HG03575 (cell line): ENCODE measurements around the gene NUMB.

ENCODE experiments used
- ATAC-seq: cut with Tn5 transposase; IDR thresholded peaks from one replicate; pipeline ENCODE4 v1.9.1; 2021; ENCODE audit not compliant: unreplicated experiment, insufficient number of reproducible peaks, low FRiP score; ENCODE audit errors: extremely low read depth

NUMB gene

DNA sequence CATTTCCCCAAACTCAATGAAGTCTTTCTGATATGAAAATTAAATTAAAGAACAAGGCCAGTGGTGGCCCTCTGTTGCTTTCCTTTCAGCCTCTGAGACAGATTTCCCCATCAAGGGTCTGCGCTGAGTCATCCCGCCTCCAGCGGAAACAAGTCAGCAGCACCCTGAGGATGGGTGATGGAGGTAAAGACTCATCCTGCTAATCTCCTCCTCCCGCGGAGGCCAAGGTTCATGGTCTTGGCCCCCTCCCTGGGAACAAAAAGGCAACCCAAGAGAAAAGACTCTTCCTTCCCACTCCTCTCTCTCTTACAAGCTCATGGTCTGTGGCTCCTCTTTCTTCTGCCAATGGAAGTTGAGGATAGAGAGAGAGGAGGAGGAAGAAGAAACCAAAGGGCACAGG is 9.0 kb upstream of the NUMB start:
- no peak for ATAC-seq

DNA sequence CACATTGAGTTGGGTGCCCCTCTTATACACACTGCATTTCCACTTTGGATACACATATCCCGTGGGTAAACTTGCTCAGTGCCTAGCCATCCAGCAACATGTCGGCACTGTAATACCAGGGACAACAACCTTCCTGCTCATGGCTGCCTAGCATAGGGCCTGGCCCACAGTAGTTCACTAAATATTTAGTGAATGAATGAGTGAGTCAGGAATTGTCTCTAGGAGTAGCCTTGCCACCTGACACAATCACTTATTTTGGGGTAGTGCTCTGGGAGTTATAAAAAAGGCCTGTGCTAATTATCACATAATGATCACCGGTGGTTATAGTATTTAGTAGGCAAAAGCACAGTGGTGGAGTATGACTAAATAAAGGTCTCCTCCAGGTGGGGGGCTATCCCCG is 8.5 kb upstream of the NUMB start:
- ATAC-seq = no peak

DNA sequence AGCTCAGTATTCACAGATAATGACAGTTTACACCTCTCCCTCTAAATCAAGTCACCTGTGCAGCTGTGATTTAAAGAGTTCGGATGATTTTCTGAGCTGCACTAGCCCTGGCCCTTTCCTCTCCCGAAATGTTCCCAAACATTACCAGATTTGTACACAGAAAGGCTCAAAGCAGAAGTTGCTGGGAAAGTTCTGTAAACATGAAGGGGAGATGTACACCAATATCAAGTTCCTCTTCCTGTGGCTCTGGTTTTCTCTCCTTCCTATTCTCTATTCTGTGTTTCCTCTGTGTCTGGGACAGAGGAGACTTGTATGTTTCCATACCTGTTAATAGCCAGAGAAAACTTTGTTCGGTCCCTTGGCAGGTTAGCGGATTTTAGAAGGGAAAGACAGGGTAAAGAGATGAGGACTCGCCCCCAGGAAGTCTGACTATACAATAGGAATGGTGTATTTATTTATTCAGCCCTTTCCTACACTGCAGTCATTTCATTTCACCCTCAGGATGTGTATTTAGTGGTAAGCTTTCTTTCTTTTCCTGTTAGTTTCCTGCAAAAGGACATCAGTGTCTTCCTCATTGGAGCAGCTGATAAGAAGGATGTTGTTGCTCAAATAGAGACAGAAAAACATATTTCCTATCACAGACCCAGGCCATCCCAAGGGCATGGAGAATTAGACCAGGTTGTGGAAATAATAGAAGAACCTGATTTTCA is 7.6 kb upstream of the NUMB start:
- ATAC-seq = no peak

DNA sequence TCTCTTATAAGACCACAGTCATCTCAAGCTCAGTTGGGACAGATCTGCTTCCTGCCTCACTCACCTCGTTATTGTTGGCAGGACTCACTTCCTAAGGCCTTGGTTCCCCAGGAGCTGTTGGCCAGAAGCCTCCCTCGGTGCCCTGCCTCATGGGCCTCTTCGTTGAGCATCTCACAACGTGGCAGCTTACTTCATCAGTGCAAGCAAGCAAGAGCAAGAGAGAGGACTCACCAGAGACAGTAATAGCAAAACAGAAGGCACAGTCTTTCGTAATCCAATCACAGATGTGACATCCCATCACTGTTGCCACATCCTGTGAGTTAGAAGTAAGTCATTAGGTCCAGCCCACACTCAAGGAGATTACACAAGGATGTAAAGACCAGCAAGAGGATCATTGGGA is 5.1 kb upstream of the NUMB start:
- no peak for ATAC-seq

DNA sequence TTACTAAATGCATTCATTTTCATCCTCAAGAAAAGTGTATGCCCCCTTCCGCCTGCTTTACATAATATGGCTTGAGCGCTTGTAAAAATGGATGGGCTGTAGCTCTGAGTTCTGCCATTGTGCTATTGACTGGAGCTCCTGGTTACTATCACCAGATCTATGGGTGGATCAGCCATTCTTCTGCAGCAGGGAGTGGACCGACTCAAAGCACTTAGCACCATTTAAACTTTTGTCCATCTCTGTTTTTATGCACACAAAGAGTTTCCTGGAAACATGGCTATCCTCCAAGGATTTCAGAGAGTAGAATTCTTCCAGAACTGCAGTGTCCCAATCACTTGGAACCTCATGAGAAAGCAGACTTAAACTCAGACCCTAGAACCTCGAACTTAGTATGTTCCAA is 4.5 kb upstream of the NUMB start:
- ATAC-seq = no peak

DNA sequence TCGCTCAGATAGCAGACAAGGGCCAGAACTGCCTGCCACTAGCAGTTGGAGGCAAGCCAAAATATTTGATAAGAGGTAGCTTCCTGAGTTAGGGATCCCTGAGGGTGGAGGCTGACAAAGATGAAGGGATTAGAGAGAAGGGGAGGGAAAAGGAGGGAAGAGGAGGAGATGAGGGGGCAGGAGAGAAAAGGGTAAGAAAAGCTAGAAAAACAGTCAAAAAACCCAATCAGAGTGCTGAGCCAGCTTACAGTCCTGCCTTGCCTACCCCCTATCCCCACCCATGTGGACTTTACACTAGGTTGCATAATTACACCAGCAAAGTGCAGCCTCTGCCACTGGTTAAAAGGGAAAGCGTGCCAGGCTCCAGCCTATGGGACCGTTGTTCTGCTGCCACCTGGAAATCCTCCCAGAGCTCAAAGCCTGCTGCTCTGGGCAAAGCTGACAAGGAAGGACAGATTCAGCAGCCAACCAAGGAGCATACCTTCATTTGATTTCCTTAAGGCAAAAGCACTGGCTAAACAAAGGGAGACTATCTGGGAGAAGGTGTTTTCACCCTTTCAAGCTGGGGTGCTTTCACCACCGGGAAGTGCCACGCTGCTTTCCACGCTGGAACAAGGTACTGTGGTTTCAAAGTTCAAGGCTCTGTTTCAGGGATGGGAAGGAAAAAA is 3.8 kb upstream of the NUMB start:
- no peak for ATAC-seq

DNA sequence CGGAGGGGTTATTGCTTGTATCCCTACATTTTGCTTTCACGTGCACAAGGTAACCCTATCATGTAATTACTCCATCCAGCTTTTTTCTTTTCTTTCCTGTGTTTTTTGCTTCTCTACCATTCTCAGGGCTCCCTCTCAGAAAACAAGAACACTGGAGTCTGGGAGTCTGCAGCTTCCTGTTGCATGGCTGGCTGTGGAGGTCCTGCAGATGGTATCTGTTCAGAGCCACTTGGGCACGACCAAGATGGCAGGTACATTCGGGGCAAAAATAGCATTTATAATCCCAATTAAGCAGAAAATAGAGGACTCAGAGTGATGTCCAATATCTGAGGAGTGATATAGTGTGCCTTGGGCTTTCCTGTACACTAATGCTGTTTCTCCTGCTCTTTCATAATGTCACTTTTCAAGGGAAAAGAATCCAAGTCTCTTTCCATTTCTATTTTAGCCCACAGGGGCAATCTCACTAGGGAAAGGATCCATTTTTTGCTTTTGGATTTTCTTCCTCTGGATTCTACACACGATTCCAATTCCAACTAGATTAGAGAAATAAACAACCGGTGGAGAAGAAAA is 3.2 kb upstream of the NUMB start:
- no peak for ATAC-seq

DNA sequence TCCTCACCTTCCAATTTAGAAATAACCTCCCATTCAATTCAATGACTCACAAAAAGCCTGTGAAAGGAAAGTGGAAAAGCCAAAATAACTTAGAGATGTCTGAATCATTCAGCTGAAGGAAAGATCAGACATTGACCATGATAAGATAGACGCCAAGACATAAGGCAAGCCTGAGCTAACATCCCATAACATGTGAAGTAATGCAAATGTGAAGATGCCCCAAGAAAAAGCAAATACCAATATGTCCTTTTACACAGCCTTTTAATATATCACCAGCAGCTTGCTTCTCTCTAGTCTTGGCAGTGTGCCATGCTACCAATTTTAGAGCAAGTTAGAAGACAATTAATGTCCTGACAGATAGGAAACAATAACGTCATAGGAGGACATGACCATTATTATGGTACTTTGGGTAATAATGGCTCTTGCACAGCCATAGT is 2.4 kb upstream of the NUMB start:
- no peak for ATAC-seq

DNA sequence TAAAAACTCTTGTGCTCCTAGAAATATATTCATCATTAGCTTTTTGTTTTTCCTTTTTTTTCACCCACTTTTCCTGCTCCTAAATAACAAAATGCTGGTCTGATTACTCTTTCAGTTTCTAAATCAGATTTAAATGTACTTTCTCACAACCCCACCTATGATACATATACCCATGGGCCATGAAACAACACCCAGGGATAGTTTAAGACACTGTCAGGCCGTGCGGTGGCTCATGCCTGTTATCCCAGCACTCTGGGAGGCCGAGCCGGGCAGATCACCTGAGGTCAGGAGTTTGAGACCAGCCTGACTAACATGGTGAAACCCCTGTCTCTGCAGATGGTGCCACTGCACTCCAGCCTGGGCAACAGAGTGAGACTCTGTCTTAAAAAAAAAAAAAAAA is 1.6 kb upstream of the NUMB start:
- no peak for ATAC-seq

DNA sequence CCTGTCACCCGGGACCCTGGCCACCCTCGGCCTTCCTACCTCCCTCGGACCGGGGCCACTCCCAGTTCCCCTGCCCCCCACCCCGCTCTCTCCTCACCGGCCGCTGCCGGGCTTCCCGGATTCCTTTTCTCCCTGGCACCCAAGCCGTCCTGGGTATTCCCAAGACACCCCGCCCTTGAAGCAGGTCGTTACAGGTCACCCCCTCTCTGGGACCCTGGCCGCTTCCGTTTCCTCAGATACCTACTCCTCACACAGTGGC is 493 bp downstream of the NUMB start:
- no peak for ATAC-seq

DNA sequence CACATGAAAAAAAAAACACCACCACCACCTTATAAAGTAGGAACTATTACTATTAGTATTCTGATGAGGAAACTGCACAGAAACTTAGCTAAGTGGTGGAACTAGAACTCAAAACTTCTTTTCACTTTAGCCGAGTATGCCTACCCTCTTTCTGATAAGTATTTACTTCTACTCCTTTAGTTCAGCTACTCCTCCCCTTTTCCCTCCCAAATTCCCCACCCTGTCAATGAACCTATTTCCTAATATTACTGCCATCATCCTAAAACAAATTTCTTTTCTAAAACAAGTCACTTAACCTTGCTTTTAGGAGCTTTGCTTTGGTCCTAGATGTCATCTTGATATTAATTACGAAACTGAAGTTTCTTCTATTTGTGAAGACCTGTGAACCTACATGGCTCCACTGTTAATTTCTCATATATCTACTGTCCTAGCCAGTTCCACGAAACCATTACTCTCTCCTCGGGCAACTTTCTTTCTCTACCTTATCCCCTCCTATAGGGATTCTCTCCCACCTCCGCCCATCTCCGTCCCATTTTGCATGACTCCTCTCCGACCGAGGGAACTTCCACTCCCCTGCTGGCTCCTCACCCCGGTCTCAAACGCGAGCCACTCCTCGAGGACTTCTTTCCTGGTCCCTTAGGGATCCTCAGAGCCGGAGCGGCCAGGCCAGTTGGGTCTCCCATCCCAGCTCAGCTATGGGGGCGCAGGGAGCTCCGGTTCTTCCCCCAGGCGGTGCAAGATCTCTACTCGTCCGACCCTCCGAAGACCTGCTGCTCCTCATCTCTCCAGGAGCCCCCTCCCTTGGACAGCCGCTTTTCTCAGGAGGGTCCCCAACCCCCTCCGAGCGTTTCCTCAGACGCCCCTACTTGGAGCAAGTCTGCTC is 1.1 kb downstream of the NUMB start:
- ATAC-seq = no peak

DNA sequence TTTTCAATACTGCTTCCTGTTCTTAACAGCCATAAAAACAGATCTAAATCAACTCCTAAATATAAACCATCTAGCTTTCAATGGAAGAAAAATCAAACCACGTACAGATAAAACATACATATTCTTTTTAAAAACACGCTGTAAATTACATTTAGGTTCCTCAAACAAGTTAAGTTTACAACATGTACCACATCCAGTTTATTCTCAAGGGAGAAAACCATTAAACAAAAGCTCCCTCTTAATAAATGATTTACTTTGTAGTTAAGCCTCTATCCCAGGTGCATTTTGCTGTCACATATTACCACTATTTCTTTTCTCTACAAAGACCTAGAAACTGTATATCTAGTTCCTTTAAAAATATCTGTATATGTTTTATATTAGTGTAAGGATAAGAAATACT is 3.1 kb downstream of the NUMB start:
- ATAC-seq = no peak

DNA sequence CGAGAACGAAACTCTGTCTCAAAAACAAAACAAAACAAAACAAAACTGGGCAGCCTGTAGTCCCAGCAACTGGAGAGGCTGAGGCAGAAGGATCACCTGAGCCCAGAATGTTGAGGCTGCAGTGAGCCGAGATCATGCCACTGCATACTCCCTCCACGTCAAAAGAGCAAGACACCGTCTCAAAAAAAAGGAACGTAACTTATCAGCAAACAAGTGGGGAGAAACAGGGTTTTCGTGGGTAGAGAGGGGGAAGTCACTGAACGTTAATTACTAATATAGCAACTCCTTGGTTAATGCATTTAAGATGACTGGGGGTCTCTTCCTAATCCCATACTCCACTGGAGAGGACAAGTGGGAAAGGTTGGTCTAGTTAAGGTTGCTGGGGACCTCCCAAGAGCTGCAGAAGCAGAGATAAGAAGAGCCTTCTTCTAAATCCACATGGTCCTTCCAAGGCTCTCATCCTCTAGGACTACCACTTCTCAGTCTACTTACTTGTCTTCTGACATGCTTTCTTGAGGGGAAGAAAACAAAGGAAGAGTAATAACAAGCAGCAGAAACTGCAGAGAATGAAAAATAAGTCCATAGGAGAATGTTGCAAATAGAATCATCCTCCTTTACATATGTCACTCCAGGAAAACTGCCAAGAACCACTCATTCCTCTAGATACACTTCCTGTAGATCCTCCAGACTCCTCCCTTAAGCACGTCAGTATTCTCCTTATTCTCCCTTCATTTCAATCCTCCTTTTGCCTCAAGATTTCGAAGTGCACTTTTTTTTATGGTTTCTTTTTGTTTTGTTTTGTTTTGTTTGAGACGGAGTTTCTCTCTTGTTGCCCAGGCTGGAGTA is 5.8 kb downstream of the NUMB start:
- no peak for ATAC-seq

DNA sequence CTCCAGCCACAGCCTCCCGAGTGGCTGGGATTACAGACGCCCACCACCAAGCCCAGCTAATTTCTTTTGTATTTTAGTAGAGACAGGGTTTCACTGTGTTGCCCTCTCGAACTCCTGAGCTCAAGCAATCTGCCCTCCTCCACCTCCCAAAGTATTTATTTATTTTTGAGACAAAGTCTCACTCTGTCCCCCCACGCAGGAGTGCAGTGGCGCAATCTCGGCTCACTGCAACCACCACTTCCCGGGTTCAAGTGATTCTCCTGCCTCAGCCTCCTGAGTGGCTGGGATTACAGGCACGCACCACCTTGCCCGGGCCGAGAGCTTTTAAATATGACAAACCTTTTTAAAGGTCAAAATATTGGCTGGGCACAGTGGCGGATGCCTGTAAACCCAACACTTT is 14.6 kb downstream of the NUMB start:
- ATAC-seq = no peak

DNA sequence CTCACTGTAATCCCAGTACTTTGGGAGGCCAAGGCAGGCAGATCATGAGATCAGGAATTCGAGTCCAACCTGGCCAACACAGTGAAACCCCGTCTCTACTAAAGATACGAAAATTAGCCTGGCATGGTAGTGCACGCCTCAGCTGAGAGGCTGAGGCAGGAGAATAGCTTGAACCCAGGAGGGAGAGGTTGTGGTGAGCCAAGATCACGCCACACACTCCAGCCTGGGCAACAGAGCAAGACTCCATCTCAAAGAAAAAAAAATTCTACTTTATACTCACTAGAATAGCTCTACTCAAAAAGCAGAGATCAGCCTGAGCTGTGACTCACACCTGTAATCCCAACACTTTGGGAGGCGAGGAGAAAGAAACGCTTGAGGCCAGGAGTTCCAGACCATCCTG is 17.1 kb downstream of the NUMB start:
- ATAC-seq = no peak

DNA sequence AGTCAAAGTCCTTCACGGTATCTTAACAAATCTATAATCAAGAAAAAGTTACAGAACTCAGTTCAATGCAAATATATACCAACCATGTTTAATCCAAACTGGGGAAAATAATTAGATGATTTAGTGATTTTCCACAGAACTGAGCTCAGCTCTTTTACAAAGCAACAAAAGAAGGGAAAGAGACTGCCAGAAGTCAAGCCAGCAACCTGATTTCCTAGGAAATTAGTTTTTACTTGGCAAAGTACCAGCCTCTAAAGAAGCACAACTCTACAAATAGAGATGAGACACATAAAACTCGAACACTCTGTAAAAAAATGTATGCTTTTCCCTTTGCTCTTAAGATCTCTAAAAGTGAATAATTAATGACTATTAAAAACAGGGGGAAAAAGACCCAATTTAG is 19.4 kb downstream of the NUMB start:
- no peak for ATAC-seq

DNA sequence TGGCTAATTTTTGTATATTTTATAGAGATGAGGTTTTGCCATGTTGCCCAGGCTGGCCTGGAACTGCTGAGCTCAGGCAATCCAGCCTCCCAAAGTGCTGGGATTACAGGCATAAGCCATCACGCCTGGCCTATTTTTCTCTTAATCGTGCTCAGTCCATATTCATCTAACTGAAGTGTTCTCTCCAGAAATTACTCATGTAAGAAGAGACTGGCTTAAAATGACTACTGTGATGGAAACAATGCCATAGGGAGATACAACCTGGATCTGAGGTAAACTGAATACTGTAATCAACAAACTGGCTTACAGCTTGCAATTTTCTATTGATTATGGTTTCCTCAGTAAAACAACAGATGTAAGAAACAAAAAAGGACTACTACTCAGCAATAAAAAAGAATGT is 21.1 kb downstream of the NUMB start:
- no peak for ATAC-seq

DNA sequence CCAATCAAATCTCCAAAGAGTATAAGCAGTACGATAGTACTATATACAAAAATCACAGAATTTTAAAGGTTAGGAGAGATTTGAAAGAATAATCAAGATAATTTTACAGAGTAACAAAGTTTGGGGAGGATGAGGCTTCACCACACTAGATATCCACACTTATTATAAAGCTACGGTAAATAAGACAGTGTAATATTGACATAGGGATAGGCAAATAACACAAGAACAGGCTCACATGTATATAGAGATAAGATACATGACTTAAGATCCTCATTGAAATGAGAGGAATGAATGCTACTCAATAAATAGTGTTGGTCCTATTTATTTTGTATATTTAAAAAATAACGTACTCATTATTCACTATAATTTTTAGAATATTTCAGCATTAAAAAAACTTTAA is 26.2 kb downstream of the NUMB start:
- no peak for ATAC-seq

DNA sequence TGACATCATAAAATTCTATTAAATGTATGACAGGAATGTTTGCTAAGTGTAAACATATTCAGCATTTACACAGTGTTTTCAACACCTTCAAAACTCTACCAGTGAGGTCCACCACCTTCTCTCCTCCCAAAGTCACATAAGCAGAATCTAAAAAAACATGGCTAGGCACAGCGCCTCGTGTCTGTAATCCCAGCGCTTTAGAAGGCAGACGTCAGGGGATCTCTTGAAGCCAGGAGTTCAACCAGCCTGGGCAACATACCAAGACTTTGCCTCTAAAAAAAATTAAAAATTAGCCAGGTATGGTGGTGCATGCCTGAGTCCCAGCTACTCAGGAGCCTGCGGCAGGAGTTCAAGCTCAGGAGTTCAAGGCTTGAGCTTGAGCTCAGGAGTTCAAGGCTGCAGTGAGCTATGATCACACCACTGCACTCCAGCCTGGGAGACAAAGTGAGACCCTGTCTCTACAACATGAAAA is 30.0 kb downstream of the NUMB start:
- ATAC-seq = no peak
